Ascending aorta (tissue), 2 donors: ENCODE measurements around the gene E2F1. TPM values are rescaled to one million over a fixed set of nuclear protein-coding genes. Genes with fewer than 3 reads are reported as not detected.

Experiments
- DNase-seq, 2 donors: peaks; one replicate each; pipeline ENCODE4 v3.0.0-alpha.2; 2019; ENCODE audit warnings: low spot score in 2 of 2
- H3K27ac ChIP-seq, 2 donors: fragments of 200-600 bp; sonication (generic); one replicate each; pipeline ENCODE4 v1.5.1; 2016 to 2017; ENCODE audit warnings: mild to moderate bottlenecking in 1 of 2
- H3K27me3 ChIP-seq: fragments of 200-600 bp; sonication (generic); one replicate; pipeline ENCODE4 v1.5.1; 2017
- H3K36me3 ChIP-seq, 2 donors: fragments of 200-600 bp; sonication (generic); one replicate each; pipeline ENCODE4 v1.5.1; 2016
- H3K4me1 ChIP-seq, 2 donors: fragments of 200-600 bp; sonication (generic); one replicate each; pipeline ENCODE4 v1.5.1; 2016 to 2017; ENCODE audit warnings: mild to moderate bottlenecking in 1 of 2
- H3K4me3 ChIP-seq, 2 donors: fragments of 200-600 bp; sonication (generic); one replicate each; pipeline ENCODE4 v1.5.1; 2016 to 2017; ENCODE audit warnings: mild to moderate bottlenecking in 1 of 2
- H3K9me3 ChIP-seq, 2 donors: fragments of 200-600 bp; sonication (generic); one replicate each; pipeline ENCODE4 v1.5.1; 2016
- CTCF ChIP-seq, 3 experiments: fragments of 200-600 bp in 2 of 3; fragments of 450-650 bp in 1 of 3; sonication (generic) in 2 of 3; IDR thresholded peaks; one replicate each; pipeline ENCODE4 v1.5.1; 2016 to 2019; ENCODE audit warnings: antibody characterized with exemption in 3 of 3, mild to moderate bottlenecking in 1 of 3, moderate library complexity in 1 of 3
- intact Hi-C: fragments of 100-400 bp; cut with DNase I; formaldehyde crosslinking; loops from one replicate; pipeline ENCODE4 v1.15.1; 2023
- total RNA-seq: library from RNA; depleted of rRNA; stranded (reverse); fragments of >200 nt; gene quantifications from one replicate; pipeline ENCODE4 v1.1.0, GENCODE V29; 2016

The E2F1 gene
- total RNA-seq, 1 donor from 2014 or later, result 0.53 TPM

- Histone ChIP-seq H3K4me3 (peak overlapping the region; percentile 81 to 89), H3K9me3 (no peaks in the 10 kb centered on the region), H3K36me3 (peaks cover 17 to 18% of the 10 kb centered on the region in 2 donors), H3K27ac (peak overlapping the region; percentile 96), H3K4me1 (peaks cover 9 to 26% of the 10 kb centered on the region in 2 donors), H3K27me3 (no peaks in the 10 kb centered on the region)
- peak in 1 of 2 donors; percentile 89 for DNase-seq
- intact Hi-C loops, result no loop called here
- no peak for TF ChIP-seq CTCF (IDR thresholded peaks at IDR 0.05)
Measured at GRCh38 chr20:33663161-33664084, 22.8 kb downstream of the E2F1 start.

- intact Hi-C loops, result no loop called here
- peak within 1 kb of the TSS; percentile 81 to 89 for H3K4me3 ChIP-seq
- peak within 1 kb of the TSS; percentile 96 for H3K27ac ChIP-seq
- TF ChIP-seq CTCF (IDR thresholded peaks at IDR 0.05), result no peak
- no peaks in the 10 kb centered on the region for H3K27me3 ChIP-seq
- H3K4me1 ChIP-seq, result peaks cover 5 to 21% of the 10 kb centered on the region in 2 donors
- DNase-seq, result no peak
- no peaks in the 10 kb centered on the region for H3K9me3 ChIP-seq
- peaks cover 30 to 31% of the 10 kb centered on the region in 2 donors for H3K36me3 ChIP-seq
Measured at GRCh38 chr20:33662172-33662571, 24.0 kb downstream of the E2F1 start, which contains the start of gene C20orf144. C20orf144 (plus strand) TSS chr20:33662327; CDS start chr20:33662346, 19 bp downstream.

GRCh38 chr20:33660685-33661058, 25.5 kb downstream of the E2F1 start:
- no peaks in the 10 kb centered on the region for H3K9me3 ChIP-seq
- H3K27ac ChIP-seq, result no peak overlapping the region
- no peak overlapping the region for H3K4me3 ChIP-seq
- peaks cover 5 to 14% of the 10 kb centered on the region in 2 donors for H3K4me1 ChIP-seq
- H3K27me3 ChIP-seq, result no peaks in the 10 kb centered on the region
- no peak for DNase-seq
- peaks cover 33 to 36% of the 10 kb centered on the region in 2 donors for H3K36me3 ChIP-seq
- intact Hi-C loops, result no loop called here
- TF ChIP-seq CTCF (IDR thresholded peaks at IDR 0.05), result no peak

DNA sequence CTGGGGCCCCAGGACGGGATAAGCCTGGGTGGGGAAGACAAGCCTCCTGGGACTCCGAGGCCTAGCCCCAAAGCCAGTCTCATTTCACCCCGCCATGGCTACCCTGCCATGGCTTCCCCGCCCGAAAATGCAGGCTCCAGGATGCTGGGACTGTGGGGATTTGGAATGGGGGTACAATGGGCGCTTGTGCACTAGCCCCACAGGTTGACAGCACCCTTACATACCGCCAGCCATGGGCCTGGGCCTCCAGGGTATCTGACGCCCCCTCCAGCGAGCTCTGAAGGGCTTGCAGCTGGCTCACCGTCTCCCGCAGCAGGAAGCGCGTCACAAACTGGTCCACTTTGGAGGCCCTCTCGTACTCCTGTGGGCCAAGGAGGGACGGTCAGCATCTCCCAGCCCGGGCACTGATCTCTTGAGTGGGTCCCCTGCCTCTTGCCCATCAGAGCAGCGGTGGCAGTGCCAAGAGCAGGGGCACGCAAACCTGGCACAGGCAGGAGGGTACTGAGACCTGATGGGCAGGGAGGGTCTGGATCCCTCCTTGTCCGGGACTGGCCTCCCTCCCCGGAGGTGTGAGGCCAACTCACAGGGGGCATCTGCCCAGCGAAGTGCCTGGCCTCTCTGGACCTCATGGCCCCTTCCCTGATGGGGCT, 26.0 kb downstream of the E2F1 start:
- no peaks in the 10 kb centered on the region for H3K27me3 ChIP-seq
- intact Hi-C loops, result no loop called here
- peaks cover 33 to 36% of the 10 kb centered on the region in 2 donors for H3K36me3 ChIP-seq
- DNase-seq, result peak in 1 of 2 donors; percentile 60
- H3K4me1 ChIP-seq, result peaks cover 5 to 13% of the 10 kb centered on the region in 2 donors
- H3K4me3 ChIP-seq, result no peak overlapping the region
- no peak overlapping the region for H3K27ac ChIP-seq
- H3K9me3 ChIP-seq, result no peaks in the 10 kb centered on the region
- no peak for TF ChIP-seq CTCF (IDR thresholded peaks at IDR 0.05)

DNA sequence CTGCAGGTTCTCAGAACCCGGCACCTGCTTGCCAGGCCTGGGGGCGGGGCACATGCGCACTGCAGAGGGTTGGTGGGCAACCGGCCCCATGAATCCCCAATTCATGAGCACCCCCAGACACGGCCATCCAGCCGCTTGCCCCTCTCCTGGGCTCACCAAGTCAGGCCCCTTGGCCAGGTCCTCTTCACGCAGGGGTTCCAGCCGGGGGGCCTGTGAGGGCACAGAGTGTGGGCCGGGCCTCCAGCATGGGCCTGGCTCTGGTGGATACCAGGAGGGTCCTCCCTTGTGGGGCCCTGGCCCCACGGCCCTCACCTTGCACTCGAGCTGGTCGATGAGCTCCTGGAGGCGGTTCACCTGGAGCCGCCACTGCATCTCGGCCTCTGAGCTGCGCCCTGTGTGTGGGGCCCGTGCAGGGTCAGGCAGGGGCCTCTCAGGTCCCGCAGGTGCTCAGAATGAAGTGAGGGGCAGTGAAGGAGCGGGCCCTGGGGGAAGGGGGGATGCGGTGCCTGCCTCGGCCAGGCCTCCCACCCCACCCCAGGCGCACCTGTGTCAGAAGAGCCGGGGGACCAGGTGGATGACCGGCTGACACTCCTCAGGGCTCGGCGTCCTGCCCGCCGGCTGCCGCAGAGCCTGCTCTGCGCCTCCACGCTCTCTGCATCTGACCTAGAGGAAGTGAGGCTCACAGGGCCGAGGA, 26.7 kb downstream of the E2F1 start:
- peak in 1 of 2 donors; percentile 58 for DNase-seq
- peaks cover 5 to 9% of the 10 kb centered on the region in 2 donors for H3K4me1 ChIP-seq
- H3K9me3 ChIP-seq, result no peaks in the 10 kb centered on the region
- no peaks in the 10 kb centered on the region for H3K27me3 ChIP-seq
- no peak overlapping the region for H3K4me3 ChIP-seq
- TF ChIP-seq CTCF (IDR thresholded peaks at IDR 0.05), result no peak
- H3K36me3 ChIP-seq, result peaks cover 33 to 36% of the 10 kb centered on the region in 2 donors
- intact Hi-C loops, result no loop called here
- H3K27ac ChIP-seq, result no peak overlapping the region
